Measurements from ENCODE around the gene ACTR2.
A peak's percentile ranks its signal among the peaks of the same experiment; 100 is the strongest.

Gene ACTR2

GRCh38 chr2:65231121-65231520 lies 3.5 kb downstream of the ACTR2 start:
- DNase-seq (ENCODE audit: low read depth in 1 of 2, low spot score in 1 of 2) = no peak
- Histone ChIP-seq H3K27ac (replicated peaks) (peak overlapping the region; percentile 79), H3K4me3 (replicated peaks; ENCODE audit: insufficient read depth, low read length) (no peak overlapping the region), H3K27me3 (ENCODE audit: insufficient read depth, poor library complexity, severe bottlenecking) (no peaks in the 10 kb centered on the region)
- TF ChIP-seq GABPA (IDR thresholded peaks at IDR 0.05; ENCODE audit: low read depth) (no peak), SPI1 (IDR thresholded peaks at IDR 0.05; ENCODE audit: borderline replicate concordance, low read depth) (no peak), POLR2AphosphoS5 (IDR thresholded peaks at IDR 0.05; ENCODE audit: low read depth) (no peak), REST (IDR thresholded peaks at IDR 0.05; ENCODE audit: insufficient replicate concordance, low read depth) (no peak), CTCF (IDR thresholded peaks at IDR 0.05; ENCODE audit: insufficient read depth, low read length) (no peak)

- DNase-seq (ENCODE audit: low read depth in 1 of 2, low spot score in 1 of 2) = peak; percentile 54 to 73
- TF ChIP-seq REST (IDR thresholded peaks at IDR 0.05; ENCODE audit: insufficient replicate concordance, low read depth) (no peak), POLR2AphosphoS5 (IDR thresholded peaks at IDR 0.05; ENCODE audit: low read depth) (peak; percentile 47)
Measured at GRCh38 chr2:65231892-65232477, 4.4 kb downstream of the ACTR2 start.

GRCh38 chr2:65232636-65233035 lies 5.0 kb downstream of the ACTR2 start:
- TF ChIP-seq GABPA (IDR thresholded peaks at IDR 0.05; ENCODE audit: low read depth) (no peak), CTCF (IDR thresholded peaks at IDR 0.05; ENCODE audit: insufficient read depth, low read length) (no peak), POLR2AphosphoS5 (IDR thresholded peaks at IDR 0.05; ENCODE audit: low read depth) (no peak), REST (IDR thresholded peaks at IDR 0.05; ENCODE audit: insufficient replicate concordance, low read depth) (no peak), SPI1 (IDR thresholded peaks at IDR 0.05; ENCODE audit: borderline replicate concordance, low read depth) (no peak)
- no peak for DNase-seq (ENCODE audit: low read depth in 1 of 2, low spot score in 1 of 2)
- peak overlapping the region; percentile 79 for H3K27ac ChIP-seq (replicated peaks)

More at GRCh38 chr2:65231892-65232477, 4.4 kb downstream of the ACTR2 start:
- no peaks in the 10 kb centered on the region for H3K27me3 ChIP-seq (ENCODE audit: insufficient read depth, poor library complexity, severe bottlenecking)
- peak overlapping the region; percentile 79 for H3K27ac ChIP-seq (replicated peaks)
- no peak overlapping the region; the same call in 1 of the 2 replicates for H3K4me3 ChIP-seq (replicated peaks; ENCODE audit: insufficient read depth, low read length)

More at GRCh38 chr2:65232636-65233035, 5.0 kb downstream of the ACTR2 start:
- Histone ChIP-seq H3K4me3 (replicated peaks; ENCODE audit: insufficient read depth, low read length) (no peak overlapping the region), H3K27me3 (ENCODE audit: insufficient read depth, poor library complexity, severe bottlenecking) (no peaks in the 10 kb centered on the region)
